Common myeloid progenitor, CD34-positive (primary cell): ENCODE measurements around the gene ZNF746.

Experiments
- CTCF ChIA-PET: fragments of 350-600 bp; sonication (Branson Sonifier 250); formaldehyde crosslinking; loops from one replicate; lab custom pipeline; 2021; ENCODE audit warnings: antibody characterized with exemption; lab: Charles Lee
- POLR2A ChIA-PET: fragments of 350-600 bp; sonication (Branson Sonifier 250); formaldehyde crosslinking; loops from one replicate; lab custom pipeline; 2021; ENCODE audit warnings: antibody characterized with exemption; lab: Charles Lee
- DNase-seq, 3 donors: peaks; one replicate each; pipeline versions ENCODE4 v3.0.0 to v3.0.0-alpha.2; 2013
- H3K27ac ChIP-seq, 2 experiments: 1 replicate in 1 of 2; 2 replicates in 1 of 2; pipeline ENCODE4 v1.7.0; 2013; ENCODE audit warnings: inconsistent platforms in 2 of 2, low read length in 2 of 2, mild to moderate bottlenecking in 2 of 2, low read depth in 1 of 2, moderate library complexity in 1 of 2; ENCODE audit not compliant: severe bottlenecking in 2 of 2, insufficient read depth in 1 of 2, poor library complexity in 1 of 2
- H3K27me3 ChIP-seq, 5 experiments: replicated peaks in 2 of 5; 1 replicate in 3 of 5; 2 replicates in 2 of 5; pipeline versions ENCODE4 v1.6.1 to v1.7.0; 2013; ENCODE audit warnings: low read length in 4 of 5, mild to moderate bottlenecking in 2 of 5, moderate library complexity in 2 of 5, inconsistent platforms in 1 of 5; ENCODE audit not compliant: insufficient read depth in 5 of 5, control insufficient read depth in 4 of 5
- H3K36me3 ChIP-seq, 4 experiments: 1 replicate in 2 of 4; 2 replicates in 2 of 4; pipeline versions ENCODE4 v1.6.1 to v1.7.0; 2013; ENCODE audit warnings: low read length in 3 of 4, control low read depth in 1 of 4, mild to moderate bottlenecking in 1 of 4; ENCODE audit not compliant: control insufficient read depth in 4 of 4, insufficient read depth in 4 of 4
- H3K4me1 ChIP-seq, 4 experiments: 1 replicate in 3 of 4; 2 replicates in 1 of 4; pipeline versions ENCODE4 v1.6.1 to v1.7.1; 2013; ENCODE audit warnings: low read length in 3 of 4, mild to moderate bottlenecking in 3 of 4, control low read depth in 1 of 4, inconsistent platforms in 1 of 4, moderate library complexity in 1 of 4; ENCODE audit not compliant: control insufficient read depth in 4 of 4, insufficient read depth in 4 of 4; ENCODE audit errors: control extremely low read depth in 1 of 4
- H3K4me3 ChIP-seq, 7 experiments: 1 replicate in 4 of 7; 2 replicates in 3 of 7; pipeline versions ENCODE4 v1.5.1 to v1.7.0; 2013; ENCODE audit warnings: mild to moderate bottlenecking in 7 of 7, low read length in 6 of 7, moderate library complexity in 6 of 7, inconsistent platforms in 2 of 7, low read depth in 2 of 7, control low read depth in 1 of 7; ENCODE audit not compliant: insufficient read depth in 4 of 7, control insufficient read depth in 1 of 7; ENCODE audit errors: extremely low read depth in 1 of 7
- H3K9me3 ChIP-seq, 5 experiments: 1 replicate in 4 of 5; 2 replicates in 1 of 5; pipeline versions ENCODE4 v1.6.1 to v1.7.1; 2013; ENCODE audit warnings: low read length in 4 of 5, mild to moderate bottlenecking in 2 of 5, inconsistent platforms in 1 of 5, low read depth in 1 of 5, moderate library complexity in 1 of 5; ENCODE audit not compliant: control insufficient read depth in 4 of 5, insufficient read depth in 2 of 5; ENCODE audit errors: control extremely low read depth in 1 of 5
- WGBS: methylation state at CpG from one replicate; pipeline ENCODE4 v1.1.5; 2013; ENCODE audit not compliant: insufficient coverage; 5-methylcytosine and 5-hydroxymethylcytosine counted together

Gene ZNF746

DNA sequence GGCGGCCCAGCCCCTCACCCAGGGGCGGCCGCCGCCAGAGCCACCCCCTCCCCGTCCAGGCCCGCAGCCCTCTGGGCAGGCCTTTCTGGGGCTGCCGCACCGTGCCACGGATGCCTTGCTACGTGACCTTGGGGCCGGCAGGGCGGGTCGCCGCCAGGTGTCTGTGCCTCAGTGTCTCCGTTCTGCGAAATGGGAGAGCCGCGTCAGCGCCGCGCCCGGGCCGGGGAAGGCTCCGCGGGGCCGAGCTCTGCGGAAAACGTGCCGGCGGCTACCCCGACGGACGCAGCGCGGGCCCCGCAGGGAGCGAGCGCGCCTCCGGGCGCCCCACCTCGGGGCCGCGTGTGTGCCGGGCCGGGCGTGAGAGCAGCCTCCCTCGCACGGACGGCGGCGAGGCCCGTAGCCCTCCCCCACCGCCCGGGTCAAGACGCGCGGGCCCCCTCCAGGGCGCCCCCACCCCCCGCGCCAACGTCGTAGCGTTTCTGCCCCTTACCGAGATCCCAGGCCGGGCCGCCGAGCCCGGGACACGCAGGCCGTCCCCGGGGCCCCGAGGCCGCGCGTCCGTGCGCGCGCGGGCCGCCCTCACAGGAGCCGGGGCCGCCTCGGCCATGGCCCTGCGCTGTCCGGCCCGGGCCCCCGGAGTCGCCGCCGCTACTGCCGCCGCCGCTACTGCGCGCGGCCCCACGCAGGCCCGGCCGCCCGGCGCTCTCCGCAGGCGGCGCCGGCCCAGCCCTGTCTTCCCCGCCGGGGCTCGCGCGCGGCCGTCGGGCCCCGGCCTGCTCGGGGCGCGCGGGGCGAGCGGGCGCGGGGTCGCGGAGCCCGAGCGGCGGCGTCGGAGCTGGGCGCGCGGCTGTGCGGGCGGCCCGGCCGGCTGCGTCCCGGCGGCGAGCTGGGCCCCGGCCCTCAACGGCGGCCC lies 37.8 kb downstream of the ZNF746 start:
- H3K4me1 ChIP-seq: peaks cover 5 to 22% (median 17%) of the 10 kb centered on the region in 4 experiments
- no peaks in the 10 kb centered on the region for H3K9me3 ChIP-seq
- ChIA-PET CTCF (interaction anchor here (1.1 to 2.5 kb wide), 7 partner anchors 13 to 41 kb away, joined by 3 to 8 read pairs (median 4); no protein-coding TSS in a partner anchor), POLR2A (no interaction called here)
- DNase-seq: peak in 2 of 3 donors; percentile 35 to 53
- no peak overlapping the region for H3K27ac ChIP-seq
- 2% methylated on average over 131 of the region's 145 CpGs for WGBS
- peak overlapping the region; percentile 50 to 89 (median 78) for H3K4me3 ChIP-seq
- peaks cover 0 to 21% (median 12%) of the 10 kb centered on the region in 4 experiments for H3K36me3 ChIP-seq
- H3K27me3 ChIP-seq: no peaks in the 10 kb centered on the region

GRCh38 chr7:149459201-149459539 lies 38.4 kb downstream of the ZNF746 start:
- ChIA-PET POLR2A (no interaction called here), CTCF (interaction anchor here (1.2 to 2.5 kb wide), 3 partner anchors 19 to 35 kb away, joined by 3 to 8 read pairs (median 6); no protein-coding TSS in a partner anchor)
- DNase-seq: no peak
- Histone ChIP-seq H3K4me1 (peaks cover 5 to 22% (median 17%) of the 10 kb centered on the region in 4 experiments), H3K9me3 (no peaks in the 10 kb centered on the region), H3K27me3 (no peaks in the 10 kb centered on the region), H3K36me3 (peaks cover 0 to 27% (median 18%) of the 10 kb centered on the region in 4 experiments), H3K4me3 (peak overlapping the region in 6 of 7 experiments; percentile 50 to 89 (median 68)), H3K27ac (no peak overlapping the region)
- WGBS: 52% methylated on average over 17 of the region's 17 CpGs

DNA sequence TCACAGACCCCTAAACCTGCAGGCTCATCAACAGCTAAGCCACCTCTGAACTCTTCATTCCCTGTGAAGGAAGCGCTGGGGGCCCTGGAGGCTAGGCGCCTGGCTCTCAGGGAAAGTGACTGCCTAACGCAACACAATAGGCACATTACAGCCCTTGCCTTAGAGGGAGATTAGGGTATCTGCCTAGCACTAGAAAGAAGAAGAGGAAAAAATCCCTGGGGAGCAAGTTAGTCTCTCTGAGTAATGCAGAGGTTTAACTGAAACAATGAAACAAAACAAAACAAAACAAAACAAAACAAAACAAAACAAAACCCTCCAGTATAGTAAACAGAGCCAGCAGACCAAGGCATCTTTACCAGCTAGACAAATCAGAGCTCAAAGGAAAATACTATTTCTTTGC lies 39.4 kb downstream of the ZNF746 start:
- 94% methylated on average over 2 of the region's 3 CpGs for WGBS
- Histone ChIP-seq H3K4me1 (peaks cover 5 to 22% (median 17%) of the 10 kb centered on the region in 4 experiments), H3K36me3 (peaks cover 0 to 35% (median 25%) of the 10 kb centered on the region in 4 experiments), H3K27ac (no peak overlapping the region), H3K27me3 (no peaks in the 10 kb centered on the region), H3K4me3 (no peak overlapping the region), H3K9me3 (no peaks in the 10 kb centered on the region)
- POLR2A ChIA-PET: no interaction called here
- CTCF ChIA-PET: interaction anchor here (0.6 to 1.8 kb wide), 4 partner anchors 9 to 34 kb away, joined by 3 to 8 read pairs (median 4); no protein-coding TSS in a partner anchor
- no peak for DNase-seq

GRCh38 chr7:149457766-149458165 lies 39.8 kb downstream of the ZNF746 start:
- Histone ChIP-seq H3K27ac (no peak overlapping the region), H3K36me3 (peaks cover 3 to 38% (median 28%) of the 10 kb centered on the region in 4 experiments), H3K9me3 (no peaks in the 10 kb centered on the region), H3K4me3 (no peak overlapping the region), H3K4me1 (peaks cover 5 to 22% (median 17%) of the 10 kb centered on the region in 4 experiments), H3K27me3 (no peaks in the 10 kb centered on the region)
- ChIA-PET CTCF (interaction anchor here (1.2 to 1.8 kb wide), 2 partner anchors 17 to 29 kb away, joined by 3 to 8 read pairs; no protein-coding TSS in a partner anchor), POLR2A (no interaction called here)
- no peak for DNase-seq
- no CpG with 5 or more reads among the region's 1 CpG for WGBS

- ChIA-PET POLR2A (no interaction called here), CTCF (interaction anchor here (1.2 kb wide), 1 partner anchor 28 kb away, joined by 3 read pairs; no protein-coding TSS in a partner anchor)
- 91% methylated on average over 8 of the region's 11 CpGs for WGBS
- H3K4me3 ChIP-seq: no peak overlapping the region
- peak in 1 of 3 donors; percentile 11 for DNase-seq
- peaks cover 5 to 22% (median 17%) of the 10 kb centered on the region in 4 experiments for H3K4me1 ChIP-seq
- H3K27me3 ChIP-seq: no peaks in the 10 kb centered on the region
- peaks cover 4 to 40% (median 31%) of the 10 kb centered on the region in 4 experiments for H3K36me3 ChIP-seq
- H3K9me3 ChIP-seq: no peaks in the 10 kb centered on the region
- H3K27ac ChIP-seq: no peak overlapping the region
These were observed 40.8 kb downstream of the ZNF746 start for GRCh38 chr7:149456506-149457421.

- 95% methylated on average over 23 of the region's 24 CpGs for WGBS
- H3K4me1 ChIP-seq: peaks cover 2 to 16% (median 10%) of the 10 kb centered on the region in 4 experiments
- no peak overlapping the region for H3K4me3 ChIP-seq
- H3K9me3 ChIP-seq: no peaks in the 10 kb centered on the region
- CTCF ChIA-PET: interaction anchor here (1.7 kb wide), 1 partner anchor 20 kb away, joined by 5 read pairs; no protein-coding TSS in a partner anchor
- H3K36me3 ChIP-seq: peaks cover 5 to 48% (median 40%) of the 10 kb centered on the region in 4 experiments
- no peak for DNase-seq
- H3K27ac ChIP-seq: no peak overlapping the region
- POLR2A ChIA-PET: no interaction called here
- H3K27me3 ChIP-seq: no peaks in the 10 kb centered on the region
These were observed 42.2 kb downstream of the ZNF746 start for GRCh38 chr7:149455175-149455950.
